Sigmoid colon (tissue), 4 donors: ENCODE results near the gene CTBP2.

ENCODE experiments used
- CTCF ChIP-seq, 4 experiments: fragments of 450-650 bp in 3 of 4; fragments of 200-600 bp in 1 of 4; IDR thresholded peaks; one replicate each; pipeline ENCODE4 v1.5.1; 2016 to 2019; ENCODE audit warnings: antibody characterized with exemption in 4 of 4, mild to moderate bottlenecking in 3 of 4, moderate library complexity in 2 of 4
- EP300 ChIP-seq, 4 donors: sonication (generic); formaldehyde crosslinking; IDR thresholded peaks; one replicate each; pipeline ENCODE4 v1.6.1; 2017; ENCODE audit warnings: antibody characterized with exemption in 4 of 4
- POLR2A ChIP-seq, 2 donors: fragments of 450-650 bp; IDR thresholded peaks; one replicate each; pipeline ENCODE4 v1.6.1; 2016; ENCODE audit warnings: antibody characterized with exemption in 2 of 2, mild to moderate bottlenecking in 2 of 2, moderate library complexity in 2 of 2

GRCh38 chr10:125101581-125101980 lies 58.8 kb downstream of the CTBP2 start:
- no peak for TF ChIP-seq CTCF (IDR thresholded peaks at IDR 0.05)
- no peak for TF ChIP-seq EP300 (IDR thresholded peaks at IDR 0.05)
- TF ChIP-seq POLR2A (IDR thresholded peaks at IDR 0.05), result no peak
